Measurements from ENCODE around the gene RSPO4.

RSPO4 gene

DNA sequence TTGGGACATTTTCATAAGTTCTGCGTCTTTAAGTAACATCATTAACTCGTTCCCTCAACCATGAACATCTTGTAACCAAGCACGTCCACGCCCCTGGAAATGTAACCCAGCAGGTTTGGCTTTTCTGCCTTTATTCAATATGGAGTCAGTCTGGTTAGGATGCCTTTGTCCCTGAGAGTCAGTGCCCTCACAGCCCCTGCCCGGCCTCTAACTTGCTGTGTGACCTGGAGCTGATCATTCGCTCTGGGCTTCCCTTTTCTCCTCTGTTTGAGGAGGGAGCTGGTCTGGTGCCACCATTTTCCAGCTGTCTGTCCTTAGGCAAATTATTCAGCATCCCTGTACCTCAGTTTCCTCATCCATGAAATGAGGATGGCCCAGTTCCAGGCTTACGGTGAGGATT lies 59.5 kb downstream of the RSPO4 start:
- no peak for DNase-seq (ENCODE audit: low spot score)

GRCh38 chr20:940926-941325 lies 61.2 kb downstream of the RSPO4 start:
- DNase-seq (ENCODE audit: low spot score) = no peak

DNA sequence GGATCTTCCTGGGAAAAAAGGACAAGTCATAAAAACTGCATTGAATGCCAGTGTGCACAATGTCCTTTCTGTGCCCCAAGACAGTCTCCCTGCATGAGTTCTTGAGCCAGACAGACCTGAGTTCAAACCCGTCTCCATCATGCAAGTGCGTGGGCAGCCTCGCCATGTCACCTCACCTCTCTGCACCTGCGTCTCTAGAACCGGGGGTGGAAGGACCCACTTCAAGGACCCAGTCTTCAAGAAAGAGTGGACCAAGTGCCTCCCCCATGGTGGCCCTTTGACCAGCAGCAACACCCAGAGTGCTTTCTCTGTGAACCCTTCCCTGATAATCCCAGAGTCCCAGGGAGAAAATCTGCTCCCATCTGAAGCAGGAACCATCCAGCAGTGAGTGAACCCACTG lies 62.5 kb downstream of the RSPO4 start:
- no peak for DNase-seq (ENCODE audit: low spot score)

DNA sequence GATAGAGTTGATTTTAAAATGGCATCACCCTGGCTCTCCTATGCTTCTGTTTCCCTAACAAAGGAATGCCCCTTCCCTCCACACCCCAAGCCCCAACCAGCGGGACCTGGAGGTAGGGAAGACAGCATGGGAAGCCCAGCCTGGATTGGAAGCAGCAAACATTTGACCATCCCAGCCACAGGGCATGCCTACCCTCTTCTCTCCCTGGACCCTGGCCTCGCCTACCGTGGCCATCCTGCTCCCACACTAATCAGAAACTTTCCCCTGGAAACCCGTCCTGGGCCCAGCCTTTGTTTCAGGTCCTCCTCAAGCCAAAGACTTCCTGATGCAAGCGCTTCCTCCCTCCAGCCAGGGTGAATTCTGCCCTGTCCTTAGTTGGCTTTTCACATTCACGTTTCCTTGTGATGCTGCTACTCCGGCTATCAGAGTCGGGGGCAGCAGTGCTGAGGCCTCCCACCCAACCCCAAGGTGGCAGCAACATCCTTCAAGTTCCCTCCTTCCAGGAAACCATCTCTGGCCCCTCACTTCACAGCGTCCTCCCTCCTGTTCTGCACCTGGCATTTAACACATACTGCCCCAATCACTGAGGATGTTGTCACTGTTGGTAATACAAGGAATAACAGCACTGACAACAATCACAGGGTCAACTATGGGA lies 67.8 kb downstream of the RSPO4 start:
- DNase-seq (ENCODE audit: low spot score) = no peak

DNA sequence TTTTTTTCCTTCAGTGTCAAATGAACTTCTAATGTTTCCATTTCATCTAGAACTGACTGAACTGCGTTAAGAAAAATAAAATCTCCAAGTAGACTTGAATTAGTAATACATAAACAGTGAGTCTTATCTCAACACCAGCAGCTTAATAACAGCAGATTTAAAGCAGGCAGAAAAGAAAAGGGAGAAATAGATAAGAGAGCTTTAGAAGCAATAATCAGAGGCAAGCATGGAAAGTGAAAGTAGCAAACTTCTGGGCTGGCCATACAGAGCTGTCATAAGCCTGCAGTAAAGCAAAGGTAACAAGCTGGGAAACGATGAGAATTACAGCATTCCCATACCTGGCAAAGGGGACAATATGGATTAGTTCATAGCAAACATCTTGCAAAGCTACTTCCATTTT lies 69.1 kb downstream of the RSPO4 start:
- no peak for DNase-seq (ENCODE audit: low spot score)

DNA sequence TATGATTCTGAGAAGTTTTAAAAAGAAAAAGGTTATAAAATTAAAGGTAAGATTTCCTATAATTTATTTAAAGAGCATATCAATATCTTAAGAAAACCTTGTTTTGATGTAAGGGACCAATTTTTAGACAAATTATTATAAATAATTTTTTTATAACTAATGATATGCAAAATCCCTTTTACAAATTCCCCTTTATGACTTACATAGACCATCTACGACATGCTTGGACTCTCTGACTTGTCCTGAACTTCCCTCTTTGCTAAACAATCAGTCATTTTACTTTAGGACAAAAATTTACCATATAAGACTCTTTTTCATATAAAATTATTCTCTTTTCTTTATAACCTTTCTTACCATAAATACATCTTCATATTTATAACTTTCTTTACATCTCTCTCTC lies 70.7 kb downstream of the RSPO4 start:
- DNase-seq (ENCODE audit: low spot score) = no peak

GRCh38 chr20:926670-927069 lies 75.4 kb downstream of the RSPO4 start:
- DNase-seq (ENCODE audit: low spot score) = no peak

GRCh38 chr20:925516-925915 lies 76.6 kb downstream of the RSPO4 start:
- DNase-seq (ENCODE audit: low spot score) = no peak

GRCh38 chr20:924639-925038 lies 77.5 kb downstream of the RSPO4 start:
- DNase-seq (ENCODE audit: low spot score) = no peak

- DNase-seq (ENCODE audit: low spot score) = no peak
Measured at GRCh38 chr20:922781-923180, 79.3 kb downstream of the RSPO4 start.

- no peak for DNase-seq (ENCODE audit: low spot score)
Measured at GRCh38 chr20:921068-921467, 81.0 kb downstream of the RSPO4 start.

- no peak for DNase-seq (ENCODE audit: low spot score)
Measured at GRCh38 chr20:920311-920710, 81.8 kb downstream of the RSPO4 start.

DNA sequence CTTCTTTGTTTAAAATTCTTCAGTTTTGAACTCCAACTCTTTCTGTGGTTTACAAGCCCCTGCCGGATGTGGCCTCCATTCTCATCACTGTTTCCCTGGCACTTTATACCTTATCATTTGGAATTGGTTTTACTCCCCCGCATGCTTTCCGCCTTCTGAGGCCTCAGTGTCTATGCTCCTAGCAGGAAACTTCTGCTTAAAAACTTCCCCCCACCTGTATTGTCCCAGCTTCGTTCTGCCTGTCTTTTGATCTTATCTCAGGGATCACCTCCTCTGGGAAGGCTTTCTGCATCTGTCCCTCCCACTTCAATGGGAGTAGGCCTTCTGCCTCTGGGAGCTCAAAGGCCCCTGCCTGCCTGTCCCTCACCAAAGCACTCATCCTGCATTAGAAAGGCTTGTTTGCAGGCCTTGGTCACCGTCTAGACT lies 82.6 kb downstream of the RSPO4 start:
- no peak for DNase-seq (ENCODE audit: low spot score)

GRCh38 chr20:917416-917815 lies 84.7 kb downstream of the RSPO4 start:
- no peak for DNase-seq (ENCODE audit: low spot score)

DNA sequence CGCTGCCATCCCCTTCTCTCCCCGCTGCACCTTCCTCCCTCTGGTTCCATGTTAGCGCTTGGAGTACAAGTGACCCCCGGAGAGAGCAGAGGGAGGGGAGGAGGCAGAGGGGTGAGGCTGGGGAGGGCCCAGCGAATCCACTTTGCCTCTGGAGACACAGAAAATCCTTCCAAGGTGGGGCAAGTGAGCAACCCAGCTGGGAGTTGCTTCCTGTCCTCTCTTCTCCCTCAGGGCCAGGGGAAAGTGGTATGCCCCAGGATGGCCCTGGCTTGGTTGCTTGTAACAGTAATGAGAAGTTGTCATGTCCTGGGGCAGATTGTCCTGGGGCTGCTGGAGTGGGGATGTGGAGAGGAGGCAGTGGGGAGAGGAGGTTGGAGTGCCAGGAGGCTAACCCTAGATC lies 85.3 kb downstream of the RSPO4 start:
- no peak for DNase-seq (ENCODE audit: low spot score)

- no peak for DNase-seq (ENCODE audit: low spot score)
Measured at GRCh38 chr20:916125-916799, 85.8 kb downstream of the RSPO4 start, which contains the start of gene ANGPT4. Gene ANGPT4, minus strand, starts transcription at chr20:916334. Its CDS starts 120 bp downstream, at chr20:916214.

GRCh38 chr20:914727-915498 lies 87.2 kb downstream of the RSPO4 start:
- no peak for DNase-seq (ENCODE audit: low spot score)

DNA sequence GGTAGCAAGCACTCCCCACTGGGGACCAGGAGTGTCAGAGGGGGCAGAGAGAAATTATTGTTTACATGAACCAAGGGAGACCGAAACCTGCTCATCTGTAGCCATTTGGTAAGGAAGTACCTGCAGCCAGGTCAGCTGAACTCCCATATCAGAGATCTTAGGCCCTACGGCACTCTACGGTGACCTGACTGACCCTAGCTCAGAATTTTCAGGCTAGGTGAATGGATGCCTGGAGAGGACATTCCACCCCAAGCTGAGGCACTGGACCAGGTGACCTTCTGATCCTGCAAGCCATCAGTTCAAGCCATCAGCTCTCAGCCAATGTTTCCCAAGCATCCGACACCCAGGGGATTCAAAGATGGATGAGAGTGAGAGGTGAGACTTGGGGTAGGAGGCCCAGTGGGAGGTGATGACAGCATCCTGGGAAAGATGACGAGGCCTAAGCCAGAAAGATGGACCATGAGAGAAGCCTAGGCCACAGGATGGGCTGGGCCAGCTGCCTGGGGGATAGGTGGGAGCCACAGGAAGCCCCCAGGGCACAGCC lies 88.7 kb downstream of the RSPO4 start:
- DNase-seq (ENCODE audit: low spot score) = no peak

- DNase-seq (ENCODE audit: low spot score) = no peak
Measured at GRCh38 chr20:911882-912600, 90.1 kb downstream of the RSPO4 start.

DNA sequence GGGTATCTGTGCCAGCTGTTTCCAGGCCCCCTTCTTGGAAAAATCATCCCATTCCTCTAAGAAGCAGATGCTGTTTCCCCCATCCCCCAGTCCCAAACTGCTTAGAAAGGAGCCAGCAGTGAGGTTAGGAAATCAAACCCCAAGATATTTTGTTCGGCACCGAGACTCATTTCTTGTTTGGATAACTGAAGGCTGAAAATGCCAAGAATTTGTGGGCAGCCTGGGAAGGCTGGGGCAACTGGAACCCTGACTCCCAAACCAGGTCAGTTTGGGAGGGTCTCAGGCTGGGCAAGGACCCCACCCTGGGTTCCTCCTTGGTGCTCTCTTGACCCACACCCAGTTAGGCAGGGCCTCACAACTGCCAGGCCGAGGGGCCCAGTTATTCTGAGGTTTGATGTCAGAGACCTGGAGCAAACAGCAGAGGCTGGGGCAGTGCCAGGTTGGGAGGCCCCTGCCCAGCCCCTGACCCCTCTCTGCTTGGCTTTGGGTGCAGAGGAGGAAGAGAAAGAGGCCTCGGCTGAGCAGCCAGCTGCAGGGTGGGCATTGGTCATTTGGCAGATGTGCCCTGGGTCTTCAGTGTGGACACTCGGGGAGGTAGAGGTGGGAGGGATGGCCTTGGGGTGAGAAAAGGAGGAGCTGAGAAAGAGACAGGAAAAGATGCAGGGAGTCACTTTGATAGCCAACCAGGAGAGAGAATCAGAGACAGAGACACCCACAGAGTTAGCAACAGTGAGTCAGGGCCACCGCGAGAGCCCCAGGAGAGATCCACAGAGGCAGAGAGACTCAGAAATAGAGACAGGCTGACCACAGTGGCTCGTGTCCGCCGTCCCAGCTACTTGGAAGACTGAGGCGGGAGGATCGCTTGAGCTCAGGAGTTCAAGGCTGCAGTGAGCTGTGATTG lies 91.0 kb downstream of the RSPO4 start:
- no peak for DNase-seq (ENCODE audit: low spot score)
